Measurements from ENCODE around the gene NRDE2.

DNA sequence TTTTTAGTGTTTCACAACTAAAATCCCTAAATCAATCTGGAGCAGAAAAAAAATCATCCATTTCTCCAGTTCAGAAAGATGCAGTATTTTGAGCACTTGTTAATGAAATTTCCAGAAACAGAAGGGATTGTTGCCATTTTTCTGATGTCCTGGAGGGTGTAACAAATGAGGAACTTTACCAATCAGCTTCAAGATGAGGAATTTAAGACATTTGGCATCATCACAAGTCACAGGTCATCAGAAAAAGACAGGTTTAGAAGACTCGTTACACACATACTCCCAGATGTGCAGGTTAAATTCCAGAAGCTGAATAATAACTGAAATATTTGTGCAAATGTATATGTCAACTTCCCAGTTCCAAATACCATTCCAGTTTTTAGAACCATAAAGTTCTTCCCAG lies 75.9 kb downstream of the NRDE2 start:
- TF ChIP-seq, protein P1, sequence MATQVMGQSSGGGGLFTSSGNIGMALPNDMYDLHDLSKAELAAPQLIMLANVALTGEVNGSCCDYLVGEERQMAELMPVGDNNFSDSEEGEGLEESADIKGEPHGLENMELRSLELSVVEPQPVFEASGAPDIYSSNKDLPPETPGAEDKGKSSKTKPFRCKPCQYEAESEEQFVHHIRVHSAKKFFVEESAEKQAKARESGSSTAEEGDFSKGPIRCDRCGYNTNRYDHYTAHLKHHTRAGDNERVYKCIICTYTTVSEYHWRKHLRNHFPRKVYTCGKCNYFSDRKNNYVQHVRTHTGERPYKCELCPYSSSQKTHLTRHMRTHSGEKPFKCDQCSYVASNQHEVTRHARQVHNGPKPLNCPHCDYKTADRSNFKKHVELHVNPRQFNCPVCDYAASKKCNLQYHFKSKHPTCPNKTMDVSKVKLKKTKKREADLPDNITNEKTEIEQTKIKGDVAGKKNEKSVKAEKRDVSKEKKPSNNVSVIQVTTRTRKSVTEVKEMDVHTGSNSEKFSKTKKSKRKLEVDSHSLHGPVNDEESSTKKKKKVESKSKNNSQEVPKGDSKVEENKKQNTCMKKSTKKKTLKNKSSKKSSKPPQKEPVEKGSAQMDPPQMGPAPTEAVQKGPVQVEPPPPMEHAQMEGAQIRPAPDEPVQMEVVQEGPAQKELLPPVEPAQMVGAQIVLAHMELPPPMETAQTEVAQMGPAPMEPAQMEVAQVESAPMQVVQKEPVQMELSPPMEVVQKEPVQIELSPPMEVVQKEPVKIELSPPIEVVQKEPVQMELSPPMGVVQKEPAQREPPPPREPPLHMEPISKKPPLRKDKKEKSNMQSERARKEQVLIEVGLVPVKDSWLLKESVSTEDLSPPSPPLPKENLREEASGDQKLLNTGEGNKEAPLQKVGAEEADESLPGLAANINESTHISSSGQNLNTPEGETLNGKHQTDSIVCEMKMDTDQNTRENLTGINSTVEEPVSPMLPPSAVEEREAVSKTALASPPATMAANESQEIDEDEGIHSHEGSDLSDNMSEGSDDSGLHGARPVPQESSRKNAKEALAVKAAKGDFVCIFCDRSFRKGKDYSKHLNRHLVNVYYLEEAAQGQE (IDR thresholded peaks at IDR 0.05; ENCODE audit: borderline replicate concordance): no peak
- no peak for TF ChIP-seq CTCF (IDR thresholded peaks at IDR 0.05; ENCODE audit: poor library complexity, severe bottlenecking)
- no peak for TF ChIP-seq EP300 (conservative IDR thresholded peaks at IDR 0.05; ENCODE audit: poor library complexity, severe bottlenecking)

Data from neural cell (in vitro differentiated cells).